Breast epithelium (tissue), 4 donors: ENCODE data around the gene NDUFA3. TPM values are rescaled to one million over a fixed set of nuclear protein-coding genes. Genes with fewer than 3 reads are reported as not detected.

Experiments used
- DNase-seq, 2 donors: peaks; one replicate each; pipeline ENCODE4 v3.0.0-alpha.2; 2019; ENCODE audit warnings: low spot score in 2 of 2
- H3K27ac ChIP-seq, 2 donors: fragments of 200-600 bp; sonication (generic) in 1 of 2; one replicate each; pipeline ENCODE4 v1.5.1; 2016 to 2019; ENCODE audit warnings: mild to moderate bottlenecking in 1 of 2
- H3K27me3 ChIP-seq, 2 donors: fragments of 200-600 bp; sonication (generic) in 1 of 2; one replicate each; pipeline versions ENCODE4 v1.5.1 to v1.6.0; 2017 to 2019; ENCODE audit warnings: control low read depth in 1 of 2, mild to moderate bottlenecking in 1 of 2
- H3K36me3 ChIP-seq: fragments of 200-600 bp; one replicate; pipeline ENCODE4 v1.5.1; 2019
- H3K4me1 ChIP-seq, 2 donors: fragments of 200-600 bp; sonication (generic); one replicate each; pipeline ENCODE4 v1.5.1; 2016 to 2019; ENCODE audit warnings: control low read depth in 1 of 2
- H3K4me3 ChIP-seq, 3 donors: fragments of 200-600 bp; sonication (generic); 1 replicate in 2 of 3; 2 replicates in 1 of 3; pipeline ENCODE4 v1.5.1; 2016 to 2019; ENCODE audit warnings: mild to moderate bottlenecking in 3 of 3, moderate library complexity in 2 of 3
- H3K9me3 ChIP-seq, 2 donors: fragments of 200-600 bp; sonication (generic) in 1 of 2; one replicate each; pipeline ENCODE4 v1.5.1; 2016 to 2019; ENCODE audit warnings: control low read depth in 1 of 2
- CTCF ChIP-seq, 3 donors: fragments of 450-650 bp; IDR thresholded peaks; one replicate each; pipeline ENCODE4 v1.5.1; 2016 to 2017; ENCODE audit warnings: antibody characterized with exemption in 3 of 3, mild to moderate bottlenecking in 3 of 3, moderate library complexity in 3 of 3
- POLR2A ChIP-seq: fragments of 450-650 bp; IDR thresholded peaks from one replicate; pipeline ENCODE4 v1.6.1; 2016; ENCODE audit warnings: antibody characterized with exemption, mild to moderate bottlenecking, moderate library complexity
- POLR2AphosphoS5 ChIP-seq, 3 donors: sonication (generic); formaldehyde crosslinking; IDR thresholded peaks; one replicate each; pipeline ENCODE4 v1.6.1; 2017; ENCODE audit warnings: antibody characterized with exemption in 3 of 3
- intact Hi-C: fragments of 100-400 bp; cut with DNase I; formaldehyde crosslinking; loops from one replicate; pipeline ENCODE4 v1.15.1; 2023; ENCODE audit warnings: low total_unique reads
- total RNA-seq, 3 donors: library from RNA; depleted of rRNA; stranded (reverse); fragments of >200 nt; gene quantifications; one replicate each; pipeline ENCODE4 v1.1.0, GENCODE V29; 2016

Gene NDUFA3
- total RNA-seq, 3 donors from 2014 or later, result 17.3 to 20.6 (median 20.5) TPM

- H3K27ac ChIP-seq, result peak overlapping the region in 1 of 2 donors; percentile 70
- no peaks in the 10 kb centered on the region for H3K9me3 ChIP-seq
- peaks cover 4% of the 10 kb centered on the region for H3K36me3 ChIP-seq
- no peaks in the 10 kb centered on the region for H3K4me1 ChIP-seq
- intact Hi-C loops, result no loop called here
- DNase-seq, result no peak
- no peak overlapping the region for H3K4me3 ChIP-seq
- no peaks in the 10 kb centered on the region for H3K27me3 ChIP-seq
- TF ChIP-seq POLR2AphosphoS5 (IDR thresholded peaks at IDR 0.05) (no peak), CTCF (IDR thresholded peaks at IDR 0.05) (no peak), POLR2A (no peak)
These were observed 51.2 kb downstream of the NDUFA3 start for GRCh38 chr19:54153731-54154326.

GRCh38 chr19:54154603-54155345 lies 52.1 kb downstream of the NDUFA3 start:
- no peak for DNase-seq
- Histone ChIP-seq H3K27ac (no peak overlapping the region), H3K27me3 (no peaks in the 10 kb centered on the region), H3K36me3 (peaks cover 3% of the 10 kb centered on the region), H3K4me3 (no peak overlapping the region), H3K4me1 (no peaks in the 10 kb centered on the region), H3K9me3 (no peaks in the 10 kb centered on the region)
- intact Hi-C loops, result loop anchor here (5.0 kb wide), 1 partner anchor 1437 kb away; no protein-coding TSS in a partner anchor
- TF ChIP-seq CTCF (IDR thresholded peaks at IDR 0.05), result no peak
- TF ChIP-seq POLR2A, result no peak
- TF ChIP-seq POLR2AphosphoS5 (IDR thresholded peaks at IDR 0.05), result no peak

- TF ChIP-seq POLR2AphosphoS5 (IDR thresholded peaks at IDR 0.05) (no peak), CTCF (IDR thresholded peaks at IDR 0.05) (no peak), POLR2A (no peak)
- Histone ChIP-seq H3K9me3 (no peaks in the 10 kb centered on the region), H3K36me3 (no peaks in the 10 kb centered on the region), H3K4me3 (no peak overlapping the region), H3K27me3 (no peaks in the 10 kb centered on the region), H3K4me1 (peaks cover 0 to 4% of the 10 kb centered on the region in 2 donors), H3K27ac (no peak overlapping the region)
- DNase-seq, result no peak
- intact Hi-C loops, result loop anchor here (5.0 kb wide), 1 partner anchor 1438 kb away; no protein-coding TSS in a partner anchor
These were observed 53.0 kb downstream of the NDUFA3 start for GRCh38 chr19:54155694-54156093.

- TF ChIP-seq POLR2AphosphoS5 (IDR thresholded peaks at IDR 0.05) (no peak), POLR2A (no peak), CTCF (IDR thresholded peaks at IDR 0.05) (no peak)
- H3K4me3 ChIP-seq, result no peak overlapping the region
- no peak overlapping the region for H3K27ac ChIP-seq
- no peak for DNase-seq
- no peaks in the 10 kb centered on the region for H3K9me3 ChIP-seq
- intact Hi-C loops, result loop anchor here (5.0 kb wide), 1 partner anchor 1439 kb away; no protein-coding TSS in a partner anchor
- no peaks in the 10 kb centered on the region for H3K27me3 ChIP-seq
- H3K4me1 ChIP-seq, result peaks cover 0 to 7% of the 10 kb centered on the region in 2 donors
- H3K36me3 ChIP-seq, result no peaks in the 10 kb centered on the region
These were observed 53.8 kb downstream of the NDUFA3 start for GRCh38 chr19:54156490-54156889.

GRCh38 chr19:54156953-54157352 lies 54.3 kb downstream of the NDUFA3 start:
- H3K27ac ChIP-seq, result no peak overlapping the region
- no peaks in the 10 kb centered on the region for H3K9me3 ChIP-seq
- intact Hi-C loops, result loop anchor here (5.0 kb wide), 1 partner anchor 1440 kb away; no protein-coding TSS in a partner anchor
- no peak overlapping the region for H3K4me3 ChIP-seq
- H3K27me3 ChIP-seq, result no peaks in the 10 kb centered on the region
- TF ChIP-seq POLR2AphosphoS5 (IDR thresholded peaks at IDR 0.05), result no peak
- TF ChIP-seq CTCF (IDR thresholded peaks at IDR 0.05), result no peak
- no peak for TF ChIP-seq POLR2A
- peaks cover 0 to 7% of the 10 kb centered on the region in 2 donors for H3K4me1 ChIP-seq
- H3K36me3 ChIP-seq, result no peaks in the 10 kb centered on the region
- no peak for DNase-seq
